Activated T-cell treated with anti-CD3 and anti-CD28 coated beads, Interleukin-2, amount 50 U/mL, for 72 hours (primary cell): Measurements from ENCODE around the gene SAPCD2. TPM values are rescaled to one million over a fixed set of nuclear protein-coding genes. Genes with fewer than 3 reads are reported as not detected.

ENCODE experiments used
- ATAC-seq, 2 donors: fragments of 150-1000 bp; cut with Tn5 transposase; replicated peaks in 1 of 2; 2 replicates each; pipeline ENCODE4 v1.10.0; 2021; ENCODE audit warnings: moderate library complexity in 2 of 2, mild to moderate bottlenecking in 1 of 2
- DNase-seq, 2 donors: peaks; one replicate each; pipeline ENCODE4 v3.0.0; 2021 to 2022; ENCODE audit warnings: mixed read lengths in 1 of 2
- H3K27ac Mint-ChIP-seq: one replicate; pipeline ENCODE4 v1.8.0; 2022; ENCODE audit warnings: mild to moderate bottlenecking, moderate library complexity, mixed read lengths
- H3K27me3 Mint-ChIP-seq: one replicate; pipeline ENCODE4 v1.8.0; 2022; ENCODE audit warnings: low read depth, mixed read lengths
- H3K36me3 Mint-ChIP-seq, 2 donors: one replicate each; pipeline ENCODE4 v1.8.0; 2022; ENCODE audit warnings: mixed read lengths in 2 of 2, mild to moderate bottlenecking in 1 of 2; ENCODE audit not compliant: insufficient read depth in 2 of 2
- H3K4me1 Mint-ChIP-seq: one replicate; pipeline ENCODE4 v1.8.0; 2022; ENCODE audit warnings: low read depth, mixed read lengths
- H3K4me3 Mint-ChIP-seq, 2 donors: one replicate each; pipeline ENCODE4 v1.8.0; 2022; ENCODE audit warnings: mild to moderate bottlenecking in 2 of 2, mixed read lengths in 2 of 2, moderate library complexity in 2 of 2
- H3K9me3 Mint-ChIP-seq, 2 donors: one replicate each; pipeline ENCODE4 v1.8.0; 2022; ENCODE audit warnings: mixed read lengths in 2 of 2
- total RNA-seq, 2 donors: library from RNA; stranded (reverse); gene quantifications; one replicate each; pipeline ENCODE4 v1.2.3, GENCODE V29; 2022

Gene SAPCD2
- total RNA-seq, 2 donors from 2014 or later, result 6.6 to 8.4 TPM

- DNase-seq (no peak), ATAC-seq (no peak)
- H3K36me3 Mint-ChIP-seq, result no peaks in the 10 kb centered on the region
Measured at GRCh38 chr9:137012694-137013570, 57.4 kb downstream of the SAPCD2 start.

More at GRCh38 chr9:137012694-137013570, 57.4 kb downstream of the SAPCD2 start:
- no peak overlapping the region for H3K27ac Mint-ChIP-seq
- no peak overlapping the region for H3K4me3 Mint-ChIP-seq
- H3K9me3 Mint-ChIP-seq, result no peaks in the 10 kb centered on the region
- H3K4me1 Mint-ChIP-seq, result no peaks in the 10 kb centered on the region
- no peaks in the 10 kb centered on the region for H3K27me3 Mint-ChIP-seq

Other genes with a start within 250 kb of the SAPCD2 start
- 1 to 10 TPM; 5.3 to 5.7 TPM for gene AJM1, start 228.1 kb downstream of the SAPCD2 start, total RNA-seq
- gene PHPT1, start 221.1 kb downstream of the SAPCD2 start, total RNA-seq, result 100 to 1,000 TPM in 1 of 2 donors, 10 to 100 TPM in 1; 95.7 to 111 TPM
- gene MAMDC4, start 218.2 kb downstream of the SAPCD2 start, total RNA-seq, result 10 to 100 TPM; 11.7 to 14.8 TPM
- gene EDF1, start 204.2 kb downstream of the SAPCD2 start, total RNA-seq, result 100 to 1,000 TPM; 254 to 267 TPM
- gene TRAF2, start 184.0 kb downstream of the SAPCD2 start, total RNA-seq, result 10 to 100 TPM; 53.5 to 73.3 TPM
- gene FBXW5, start 125.8 kb downstream of the SAPCD2 start, total RNA-seq, result 10 to 100 TPM; 67.7 to 74.9 TPM
- gene C8G, start 125.3 kb downstream of the SAPCD2 start, total RNA-seq, result 1 to 10 TPM; 2.6 to 3.4 TPM
- gene LCN12, start 118.3 kb downstream of the SAPCD2 start, total RNA-seq, result 1 to 10 TPM; 1.0 to 1.4 TPM
- gene PTGDS, start 93.1 kb downstream of the SAPCD2 start, total RNA-seq, result not detected
- gene LCNL1, start 87.6 kb downstream of the SAPCD2 start, total RNA-seq, result not detected
- 10 to 100 TPM; 51.8 to 56.9 TPM for gene PAXX, start 78.1 kb downstream of the SAPCD2 start, total RNA-seq
- gene CLIC3, start 74.0 kb downstream of the SAPCD2 start, total RNA-seq, result under 1 TPM; 0.43 to 0.65 TPM
- gene ABCA2, start 42.3 kb downstream of the SAPCD2 start, total RNA-seq, result 10 to 100 TPM; 23.9 to 27.5 TPM
- 1 to 10 TPM; 1.6 to 1.8 TPM for gene FUT7, start 38.5 kb downstream of the SAPCD2 start, total RNA-seq
- gene NPDC1, start 24.4 kb downstream of the SAPCD2 start, total RNA-seq, result 10 to 100 TPM; 27.2 to 28.7 TPM
- under 1 TPM; 0.28 to 0.48 TPM for gene ENTPD2, start 16.5 kb downstream of the SAPCD2 start, total RNA-seq
- 10 to 100 TPM; 13.6 to 14.3 TPM for gene UAP1L1, start 7.0 kb upstream of the SAPCD2 start, total RNA-seq
- 10 to 100 TPM; 40.3 to 45.8 TPM for gene MAN1B1, start 16.4 kb upstream of the SAPCD2 start, total RNA-seq
- gene DPP7, start 44.2 kb upstream of the SAPCD2 start, total RNA-seq, result 100 to 1,000 TPM; 155 to 158 TPM
- 1 to 10 TPM in 1 of 2 donors, under 1 TPM in 1; 0.38 to 1.2 TPM for gene GRIN1, start 68.6 kb upstream of the SAPCD2 start, total RNA-seq
- gene LRRC26, start 99.5 kb upstream of the SAPCD2 start, total RNA-seq, result not detected
- under 1 TPM; 0.50 to 0.74 TPM for gene TMEM210, start 101.5 kb upstream of the SAPCD2 start, total RNA-seq
- 10 to 100 TPM; 56.9 to 63.5 TPM for gene ANAPC2, start 118.0 kb upstream of the SAPCD2 start, total RNA-seq
- 10 to 100 TPM; 64.1 to 84.5 TPM for gene SSNA1, start 118.1 kb upstream of the SAPCD2 start, total RNA-seq
- 10 to 100 TPM; 13.3 to 19.9 TPM for gene TPRN, start 130.2 kb upstream of the SAPCD2 start, total RNA-seq
- gene TMEM203, start 135.1 kb upstream of the SAPCD2 start, total RNA-seq, result 10 to 100 TPM; 27.4 to 33.3 TPM
- gene NDOR1, start 135.1 kb upstream of the SAPCD2 start, total RNA-seq, result 10 to 100 TPM; 43.3 to 50.9 TPM
- gene RNF208, start 151.7 kb upstream of the SAPCD2 start, total RNA-seq, result 10 to 100 TPM in 1 of 2 donors, 1 to 10 TPM in 1; 6.6 to 10.3 TPM
- gene CYSRT1, start 154.6 kb upstream of the SAPCD2 start, total RNA-seq, result 1 to 10 TPM; 1.0 to 2.0 TPM
- under 1 TPM in 1 of 2 donors, not detected in 1; 0.14 TPM for gene RNF224, start 156.9 kb upstream of the SAPCD2 start, total RNA-seq
- gene SLC34A3, start 160.3 kb upstream of the SAPCD2 start, total RNA-seq, result under 1 TPM; 0.12 to 0.14 TPM
- gene TUBB4B, start 170.7 kb upstream of the SAPCD2 start, total RNA-seq, result 100 to 1,000 TPM; 122 to 128 TPM
- gene STPG3, start 180.7 kb upstream of the SAPCD2 start, total RNA-seq, result under 1 TPM in 1 of 2 donors, not detected in 1; 0.63 TPM
- gene NELFB, start 184.8 kb upstream of the SAPCD2 start, total RNA-seq, result 10 to 100 TPM; 53.1 to 56.6 TPM
- gene TOR4A, start 207.2 kb upstream of the SAPCD2 start, total RNA-seq, result 1 to 10 TPM; 4.3 to 8.3 TPM
- gene NRARP, start 231.7 kb upstream of the SAPCD2 start, total RNA-seq, result 1 to 10 TPM; 1.6 to 2.0 TPM